Measurements from ENCODE around the gene CCDC69.
"Not testable (repeated sequence)": the region's sequence is repeated elsewhere in the genome, so short reads cannot be mapped to it uniquely, and the experiment has no call there.

CCDC69 gene

DNA sequence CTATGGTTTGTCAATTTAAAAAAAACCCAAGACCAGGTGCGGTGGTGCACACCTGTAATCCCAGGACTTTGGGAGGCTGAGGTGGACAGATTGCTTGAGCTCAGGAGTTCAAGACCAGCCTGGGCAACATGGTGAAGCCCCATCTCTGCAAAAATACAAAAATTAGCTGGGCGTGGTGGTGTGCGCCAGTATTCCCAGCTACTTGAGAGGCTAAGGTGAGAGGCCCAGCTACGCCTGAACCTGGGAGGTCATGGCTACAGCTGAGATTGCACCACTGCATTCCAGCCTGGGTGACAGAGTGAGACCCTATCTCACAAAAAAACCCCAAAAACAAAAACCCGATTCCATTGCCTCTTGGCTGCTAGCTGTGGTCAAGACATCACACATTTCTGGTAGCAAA lies 31.1 kb upstream of the CCDC69 start:
- not testable (repeated sequence) for H3K27me3 ChIP-seq (ENCODE audit: control insufficient read depth in 1 of 2, insufficient read depth in 2 of 2, low read length in 2 of 2); H3K27ac ChIP-seq (ENCODE audit: low read depth, low read length); H3K36me3 ChIP-seq (ENCODE audit: insufficient read depth, low read length); H3K9ac ChIP-seq (ENCODE audit: low read length); H3K9me3 ChIP-seq (ENCODE audit: low read length); H3K4me3 ChIP-seq (ENCODE audit: low read depth in 1 of 2, low read length in 2 of 2)
- H3K4me1 ChIP-seq (ENCODE audit: insufficient read depth, low read length), result peaks cover 17% of the 10 kb centered on the region

DNA sequence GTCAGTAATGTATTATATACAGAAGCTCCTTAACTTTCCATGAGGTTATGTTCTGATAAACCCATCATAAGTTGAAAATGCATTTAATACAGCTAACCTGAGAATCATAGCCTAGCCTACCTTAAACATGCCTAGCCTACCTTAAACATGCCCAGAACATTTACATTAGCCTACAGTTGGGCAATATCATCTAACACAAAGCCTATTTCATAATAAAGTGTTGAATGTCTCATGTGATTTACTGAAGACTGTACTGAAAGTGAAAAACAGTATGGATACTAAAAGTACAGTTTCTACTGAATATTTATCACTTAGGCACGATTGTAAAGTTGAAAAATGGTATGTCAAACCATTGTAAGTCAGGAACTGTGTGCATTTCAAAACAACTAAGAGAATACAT lies 30.7 kb upstream of the CCDC69 start:
- Histone ChIP-seq H3K4me3 (ENCODE audit: low read depth in 1 of 2, low read length in 2 of 2) (no peak overlapping the region), H3K36me3 (ENCODE audit: insufficient read depth, low read length) (no peaks in the 10 kb centered on the region), H3K27me3 (ENCODE audit: control insufficient read depth in 1 of 2, insufficient read depth in 2 of 2, low read length in 2 of 2) (no peaks in the 10 kb centered on the region), H3K27ac (ENCODE audit: low read depth, low read length) (no peak overlapping the region), H3K4me1 (ENCODE audit: insufficient read depth, low read length) (peaks cover 17% of the 10 kb centered on the region), H3K9me3 (ENCODE audit: low read length) (no peaks in the 10 kb centered on the region), H3K9ac (ENCODE audit: low read length) (no peak overlapping the region)

DNA sequence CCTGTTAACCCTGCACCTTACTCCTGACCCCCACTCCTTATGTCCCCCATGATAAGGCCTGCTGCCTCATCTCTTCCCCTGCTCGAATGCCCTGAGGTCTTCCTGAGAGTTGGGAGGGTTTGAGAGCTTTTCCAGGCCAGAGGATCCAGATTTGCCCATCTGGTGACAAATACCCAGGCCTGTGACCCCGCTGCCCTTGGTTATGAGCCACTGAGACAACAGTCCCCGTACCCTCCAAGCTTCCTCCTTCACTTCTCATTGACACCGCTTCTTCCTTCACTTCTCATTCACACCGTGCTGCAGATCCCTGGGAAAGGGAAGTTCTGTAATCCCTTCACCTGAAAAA lies 29.7 kb upstream of the CCDC69 start:
- Histone ChIP-seq H3K27ac (ENCODE audit: low read depth, low read length) (peak overlapping the region; percentile 81), H3K9ac (ENCODE audit: low read length) (peak overlapping the region; percentile 54), H3K36me3 (ENCODE audit: insufficient read depth, low read length) (no peaks in the 10 kb centered on the region), H3K4me1 (ENCODE audit: insufficient read depth, low read length) (peaks cover 17% of the 10 kb centered on the region), H3K4me3 (ENCODE audit: low read depth in 1 of 2, low read length in 2 of 2) (peak overlapping the region; percentile 96 to 97), H3K9me3 (ENCODE audit: low read length) (no peaks in the 10 kb centered on the region), H3K27me3 (ENCODE audit: control insufficient read depth in 1 of 2, insufficient read depth in 2 of 2, low read length in 2 of 2) (no peaks in the 10 kb centered on the region)

DNA sequence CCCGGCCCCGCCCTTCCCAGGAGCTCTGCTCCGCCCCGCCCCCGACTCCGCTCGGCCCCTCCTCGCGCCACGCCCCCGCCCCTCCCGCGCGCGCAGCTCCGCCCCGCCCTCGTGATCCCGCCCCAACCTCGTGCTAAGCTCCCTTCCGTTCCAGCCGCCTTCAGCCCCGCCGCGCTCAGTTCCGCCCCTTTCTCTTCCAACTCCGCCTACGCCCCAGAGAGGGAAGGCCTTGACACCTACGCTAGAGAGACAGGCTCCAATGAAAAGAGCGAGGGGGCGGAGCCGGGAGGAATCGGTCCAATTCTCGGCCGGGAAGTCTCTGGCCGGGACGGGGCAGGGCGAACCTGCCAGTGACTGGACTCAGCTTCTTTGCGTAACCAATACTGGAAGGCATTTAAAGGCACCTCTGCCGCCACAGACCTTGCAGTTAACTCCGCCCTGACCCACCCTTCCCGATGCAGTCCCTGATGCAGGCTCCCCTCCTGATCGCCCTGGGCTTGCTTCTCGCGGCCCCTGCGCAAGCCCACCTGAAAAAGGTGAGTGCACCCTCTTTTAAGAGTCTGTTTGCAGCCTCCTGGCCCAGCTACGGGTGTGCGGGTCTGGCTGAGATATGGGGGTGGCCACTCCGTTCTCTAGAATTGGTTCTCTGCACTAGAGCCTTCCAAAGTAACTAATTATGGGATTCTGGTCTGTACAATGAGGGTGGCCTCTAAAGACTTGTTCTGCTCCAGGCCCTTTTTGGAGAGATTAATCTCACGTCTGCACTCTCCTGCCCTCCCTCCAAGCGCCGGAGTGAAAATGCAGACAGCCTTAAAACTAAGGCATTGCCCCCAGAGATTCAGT lies 29.1 kb upstream of the CCDC69 start, which contains the start of gene GM2A:
Gene GM2A (plus strand): TSS at position 424 of the 843 bp plus-strand sequence. CDS start 32 bp downstream, at position 456.
- Histone ChIP-seq H3K27ac (ENCODE audit: low read depth, low read length) (peak within 1 kb of the TSS; percentile 81), H3K9me3 (ENCODE audit: low read length) (no peaks in the 10 kb centered on the region), H3K4me1 (ENCODE audit: insufficient read depth, low read length) (peaks cover 17% of the 10 kb centered on the region), H3K27me3 (ENCODE audit: control insufficient read depth in 1 of 2, insufficient read depth in 2 of 2, low read length in 2 of 2) (no peaks in the 10 kb centered on the region), H3K36me3 (ENCODE audit: insufficient read depth, low read length) (no peaks in the 10 kb centered on the region), H3K9ac (ENCODE audit: low read length) (peak within 1 kb of the TSS; percentile 54), H3K4me3 (ENCODE audit: low read depth in 1 of 2, low read length in 2 of 2) (peak within 1 kb of the TSS; percentile 96 to 97)

DNA sequence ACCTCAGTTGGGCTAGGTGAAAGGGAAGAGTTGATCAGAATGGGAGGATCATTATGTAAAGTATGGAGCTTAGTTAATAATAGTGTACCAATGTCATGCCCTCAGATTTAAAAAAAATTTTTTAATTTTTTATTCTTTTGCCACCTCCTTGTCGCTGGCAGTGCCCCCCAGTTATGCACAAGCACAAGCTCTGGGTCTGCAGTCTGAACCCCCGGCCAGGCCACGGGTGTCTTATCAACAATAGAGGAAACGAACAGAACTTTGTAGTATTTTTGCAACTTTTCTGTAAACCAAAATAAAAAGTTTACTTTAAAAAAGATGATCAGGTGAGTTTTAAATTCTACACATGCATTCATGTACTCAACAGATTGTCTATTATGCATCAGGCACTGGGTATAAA lies 27.7 kb upstream of the CCDC69 start:
- H3K4me3 ChIP-seq (ENCODE audit: low read depth in 1 of 2, low read length in 2 of 2), result no peak overlapping the region
- H3K4me1 ChIP-seq (ENCODE audit: insufficient read depth, low read length), result peaks cover 13% of the 10 kb centered on the region
- H3K9ac ChIP-seq (ENCODE audit: low read length), result no peak overlapping the region
- no peaks in the 10 kb centered on the region for H3K9me3 ChIP-seq (ENCODE audit: low read length)
- H3K27me3 ChIP-seq (ENCODE audit: control insufficient read depth in 1 of 2, insufficient read depth in 2 of 2, low read length in 2 of 2), result no peaks in the 10 kb centered on the region
- H3K36me3 ChIP-seq (ENCODE audit: insufficient read depth, low read length), result no peaks in the 10 kb centered on the region
- H3K27ac ChIP-seq (ENCODE audit: low read depth, low read length), result no peak overlapping the region

DNA sequence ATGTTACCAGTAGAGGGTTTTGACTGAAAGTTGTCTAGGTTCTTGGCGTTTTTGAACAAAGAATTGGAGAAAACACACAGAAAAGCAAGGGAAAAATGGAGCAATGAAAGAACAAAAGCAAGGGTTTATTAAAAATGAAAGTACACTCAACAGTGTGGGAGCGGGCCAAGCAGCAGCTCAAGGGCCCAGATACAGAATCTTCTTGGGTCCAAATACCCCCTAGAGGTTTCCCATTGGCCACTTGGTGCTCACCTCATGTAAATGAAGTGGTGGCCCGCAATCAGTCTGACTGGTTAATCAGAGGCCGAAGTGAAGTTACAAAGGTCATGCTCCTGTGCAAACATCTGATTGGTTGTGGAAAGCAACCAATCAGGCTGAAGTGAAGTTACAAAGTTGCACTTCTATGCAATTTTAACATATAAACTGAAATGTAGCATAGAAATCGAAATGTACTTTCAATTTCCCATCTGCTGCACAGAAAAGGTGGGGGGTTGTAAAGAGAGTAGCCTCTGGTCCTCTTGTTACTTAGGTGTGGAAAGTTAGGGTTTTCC lies 27.2 kb upstream of the CCDC69 start:
- no peak overlapping the region for H3K4me3 ChIP-seq (ENCODE audit: low read depth in 1 of 2, low read length in 2 of 2)

DNA sequence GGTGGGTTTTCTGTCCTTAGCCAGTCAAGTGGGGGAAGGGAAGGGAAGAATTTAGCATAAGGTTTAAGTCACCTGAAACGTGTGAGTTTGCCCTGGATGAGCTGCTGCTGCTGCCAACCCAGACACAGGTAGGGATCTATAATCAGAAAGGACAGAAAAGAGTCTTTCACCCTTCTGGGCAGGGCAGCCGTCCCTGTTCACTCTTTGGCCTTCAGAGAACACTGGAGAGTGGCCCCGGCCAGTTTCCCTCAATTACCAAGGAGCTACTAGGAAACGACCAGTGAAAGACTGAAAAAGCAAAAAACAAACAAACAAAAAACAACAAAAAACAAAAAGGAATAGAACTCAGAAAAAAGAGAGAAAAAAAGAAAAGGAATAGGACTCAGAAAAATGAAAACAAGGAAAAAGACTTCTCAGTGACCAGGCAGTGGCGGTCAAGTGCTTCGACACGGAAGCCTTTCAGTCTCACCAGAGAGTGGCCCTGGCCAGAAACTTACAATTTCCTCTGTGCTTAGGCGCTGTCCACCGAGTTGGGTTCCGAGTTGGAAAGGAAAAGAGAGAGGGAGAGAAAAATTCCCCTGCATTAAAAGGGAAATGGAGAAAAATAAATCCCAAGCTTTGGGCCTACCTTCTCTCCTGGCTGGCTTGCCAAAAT lies 26.6 kb upstream of the CCDC69 start:
- Histone ChIP-seq H3K36me3 (ENCODE audit: insufficient read depth, low read length) (no peaks in the 10 kb centered on the region), H3K4me3 (ENCODE audit: low read depth in 1 of 2, low read length in 2 of 2) (no peak overlapping the region), H3K27me3 (ENCODE audit: control insufficient read depth in 1 of 2, insufficient read depth in 2 of 2, low read length in 2 of 2) (no peaks in the 10 kb centered on the region), H3K9ac (ENCODE audit: low read length) (no peak overlapping the region), H3K9me3 (ENCODE audit: low read length) (no peaks in the 10 kb centered on the region), H3K27ac (ENCODE audit: low read depth, low read length) (no peak overlapping the region), H3K4me1 (ENCODE audit: insufficient read depth, low read length) (peaks cover 13% of the 10 kb centered on the region)

More for the DNA sequence above, 27.2 kb upstream of the CCDC69 start:
- Histone ChIP-seq H3K27me3 (ENCODE audit: control insufficient read depth in 1 of 2, insufficient read depth in 2 of 2, low read length in 2 of 2) (no peaks in the 10 kb centered on the region), H3K36me3 (ENCODE audit: insufficient read depth, low read length) (no peaks in the 10 kb centered on the region), H3K4me1 (ENCODE audit: insufficient read depth, low read length) (peaks cover 13% of the 10 kb centered on the region), H3K9me3 (ENCODE audit: low read length) (no peaks in the 10 kb centered on the region), H3K9ac (ENCODE audit: low read length) (no peak overlapping the region), H3K27ac (ENCODE audit: low read depth, low read length) (no peak overlapping the region)

DNA sequence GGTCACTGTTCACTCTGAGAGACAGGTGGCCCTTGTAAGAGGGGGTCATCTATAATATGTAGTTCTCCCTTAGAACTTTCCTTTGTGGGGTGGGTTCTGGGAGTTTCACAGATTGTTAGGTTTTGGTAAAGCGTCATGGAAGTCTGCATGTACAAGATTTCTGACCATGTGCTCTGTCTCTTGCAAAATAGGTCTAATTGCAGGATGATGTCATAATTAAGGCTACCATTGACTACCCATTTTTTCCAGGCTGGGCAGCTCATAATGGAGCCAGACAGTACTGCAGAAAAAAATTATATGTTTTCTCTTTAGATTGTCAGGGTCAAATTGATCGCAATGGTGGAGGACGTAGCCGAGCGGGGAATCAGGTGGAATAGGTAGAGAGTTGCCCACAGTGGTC lies 25.4 kb upstream of the CCDC69 start:
- no peaks in the 10 kb centered on the region for H3K27me3 ChIP-seq (ENCODE audit: control insufficient read depth in 1 of 2, insufficient read depth in 2 of 2, low read length in 2 of 2)
- no peaks in the 10 kb centered on the region for H3K36me3 ChIP-seq (ENCODE audit: insufficient read depth, low read length)
- no peaks in the 10 kb centered on the region for H3K9me3 ChIP-seq (ENCODE audit: low read length)
- no peak overlapping the region for H3K4me3 ChIP-seq (ENCODE audit: low read depth in 1 of 2, low read length in 2 of 2)
- H3K9ac ChIP-seq (ENCODE audit: low read length), result no peak overlapping the region
- H3K27ac ChIP-seq (ENCODE audit: low read depth, low read length), result no peak overlapping the region
- peaks cover 9% of the 10 kb centered on the region for H3K4me1 ChIP-seq (ENCODE audit: insufficient read depth, low read length)

DNA sequence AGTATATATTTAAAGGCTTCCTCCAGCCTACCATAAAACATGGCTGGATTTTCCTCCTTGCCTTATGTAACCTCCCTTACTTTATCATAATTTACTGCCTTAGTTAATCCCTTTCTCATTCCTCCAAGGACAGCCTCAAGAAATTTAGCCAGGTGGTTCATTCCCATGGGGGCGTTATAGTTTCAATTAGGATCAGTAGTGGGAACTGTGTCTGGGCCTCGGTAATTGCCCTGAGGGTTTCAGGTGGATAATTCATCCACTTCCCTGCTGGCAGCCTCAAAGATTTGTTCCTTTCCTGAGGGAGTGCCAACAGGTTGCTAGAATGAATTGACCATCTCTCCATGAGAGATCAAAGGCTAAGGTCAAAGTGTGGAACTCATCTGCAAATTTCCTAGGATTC lies 24.8 kb upstream of the CCDC69 start:
- H3K27me3 ChIP-seq (ENCODE audit: control insufficient read depth in 1 of 2, insufficient read depth in 2 of 2, low read length in 2 of 2), result no peaks in the 10 kb centered on the region
- H3K9me3 ChIP-seq (ENCODE audit: low read length), result no peaks in the 10 kb centered on the region
- H3K9ac ChIP-seq (ENCODE audit: low read length), result no peak overlapping the region
- H3K27ac ChIP-seq (ENCODE audit: low read depth, low read length), result no peak overlapping the region
- no peak overlapping the region for H3K4me3 ChIP-seq (ENCODE audit: low read depth in 1 of 2, low read length in 2 of 2)
- peaks cover 3% of the 10 kb centered on the region for H3K4me1 ChIP-seq (ENCODE audit: insufficient read depth, low read length)
- H3K36me3 ChIP-seq (ENCODE audit: insufficient read depth, low read length), result no peaks in the 10 kb centered on the region

DNA sequence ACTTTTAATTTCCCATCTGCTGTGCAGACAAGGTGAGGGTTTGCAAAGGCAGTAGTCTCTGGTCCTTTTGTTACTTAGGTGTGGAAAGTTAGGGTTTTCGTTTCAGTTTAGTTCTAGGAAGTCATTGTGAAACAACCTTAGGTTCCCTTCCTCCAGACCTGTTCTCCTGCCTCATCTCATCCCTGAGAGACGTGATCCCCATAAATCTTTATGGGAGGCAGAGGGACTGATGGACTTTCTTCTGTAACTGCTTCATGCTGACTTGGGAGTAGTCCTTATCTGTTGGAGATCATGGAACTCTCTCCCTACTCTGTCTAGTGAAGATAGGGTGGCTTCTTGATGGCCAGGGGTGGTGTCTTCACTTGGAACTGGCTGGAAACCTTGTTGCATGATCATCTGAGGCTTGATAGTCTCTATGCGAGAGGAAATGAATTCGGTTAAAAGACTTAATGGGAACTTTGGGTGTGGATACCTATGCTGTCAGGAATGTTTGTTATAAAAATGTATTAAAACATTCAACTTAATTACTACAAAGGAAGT lies 21.9 kb upstream of the CCDC69 start:
- H3K27ac ChIP-seq (ENCODE audit: low read depth, low read length), result no peak overlapping the region
- H3K27me3 ChIP-seq (ENCODE audit: control insufficient read depth in 1 of 2, insufficient read depth in 2 of 2, low read length in 2 of 2), result no peaks in the 10 kb centered on the region
- no peaks in the 10 kb centered on the region for H3K9me3 ChIP-seq (ENCODE audit: low read length)
- H3K4me3 ChIP-seq (ENCODE audit: low read depth in 1 of 2, low read length in 2 of 2), result no peak overlapping the region
- no peak overlapping the region for H3K9ac ChIP-seq (ENCODE audit: low read length)
- H3K36me3 ChIP-seq (ENCODE audit: insufficient read depth, low read length), result no peaks in the 10 kb centered on the region
- no peaks in the 10 kb centered on the region for H3K4me1 ChIP-seq (ENCODE audit: insufficient read depth, low read length)

DNA sequence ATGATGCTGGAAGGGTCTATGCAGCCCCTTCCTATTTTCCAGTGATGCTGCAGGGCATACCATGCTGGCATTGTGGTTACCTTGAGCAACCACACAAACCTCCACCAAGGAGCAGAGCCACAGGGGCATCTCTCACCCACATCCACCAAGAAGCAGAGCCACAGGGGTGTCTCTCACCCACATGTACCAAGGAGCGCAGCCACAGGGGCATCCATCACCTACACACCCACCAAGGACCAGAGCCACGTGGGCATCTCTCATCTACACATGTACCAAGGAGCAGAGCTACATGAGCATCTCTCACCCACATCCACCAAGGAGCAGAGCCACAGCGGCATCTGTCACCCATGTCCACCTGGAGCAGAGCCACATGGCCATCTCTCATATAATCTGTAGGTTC lies 20.3 kb upstream of the CCDC69 start:
- Histone ChIP-seq H3K9me3 (ENCODE audit: low read length) (no peaks in the 10 kb centered on the region), H3K27ac (ENCODE audit: low read depth, low read length) (no peak overlapping the region), H3K9ac (ENCODE audit: low read length) (no peak overlapping the region)

More for the DNA sequence above, 20.3 kb upstream of the CCDC69 start:
- Histone ChIP-seq H3K4me1 (ENCODE audit: insufficient read depth, low read length) (no peaks in the 10 kb centered on the region), H3K27me3 (ENCODE audit: control insufficient read depth in 1 of 2, insufficient read depth in 2 of 2, low read length in 2 of 2) (no peaks in the 10 kb centered on the region), H3K36me3 (ENCODE audit: insufficient read depth, low read length) (no peaks in the 10 kb centered on the region), H3K4me3 (ENCODE audit: low read depth in 1 of 2, low read length in 2 of 2) (no peak overlapping the region)
